ENCODE data around the gene RGS6.

RGS6 gene

DNA sequence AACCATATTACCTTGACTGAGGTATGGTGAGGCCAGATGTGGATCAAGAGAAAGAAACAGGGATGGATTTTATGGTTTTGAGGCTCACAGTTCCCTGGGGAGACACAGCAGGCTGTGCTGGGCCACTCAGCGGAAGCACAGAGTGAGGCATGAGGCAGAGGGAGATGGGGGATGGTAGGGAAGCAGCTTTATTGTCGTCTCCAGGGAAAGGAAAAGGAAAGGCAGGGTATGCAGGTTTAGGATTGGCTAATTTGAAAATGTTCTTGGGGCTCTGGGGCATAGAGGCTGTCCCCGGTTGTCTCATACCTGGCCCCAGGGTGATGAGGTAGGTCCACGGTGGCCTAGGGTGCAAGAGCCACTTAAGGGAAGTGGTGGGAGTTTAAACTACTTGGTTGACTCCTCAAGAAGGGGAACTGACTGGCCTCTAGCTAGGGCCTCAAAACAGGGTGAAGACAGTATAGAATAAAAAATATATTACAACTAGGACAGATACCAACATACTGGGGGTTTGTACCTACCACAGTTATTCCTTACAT, 322.8 kb downstream of the RGS6 start:
- no peak for DNase-seq

DNA sequence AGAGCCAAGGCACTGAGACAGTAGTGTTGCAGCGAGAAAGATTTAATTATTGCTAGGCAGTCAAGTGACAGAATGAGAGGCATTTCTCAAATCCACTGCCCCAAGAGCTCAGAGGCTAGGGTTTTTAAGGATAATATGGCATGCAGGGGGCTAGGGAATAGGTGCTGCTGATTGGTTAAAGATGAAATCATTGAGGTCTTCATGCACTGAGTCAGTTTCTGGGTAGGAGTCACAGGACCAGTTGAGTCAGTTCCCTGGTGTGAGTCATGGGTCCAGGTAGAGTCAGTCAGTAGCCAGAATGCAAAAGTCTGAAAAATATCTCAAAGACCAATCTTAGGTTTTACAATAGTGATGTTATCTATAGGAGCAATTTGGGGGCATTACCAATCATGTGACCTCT, 323.8 kb downstream of the RGS6 start:
- DNase-seq: no peak

GRCh38 chr14:72261068-72261467, 328.8 kb downstream of the RGS6 start:
- DNase-seq: no peak

- DNase-seq: no peak
These were observed 330.5 kb downstream of the RGS6 start for GRCh38 chr14:72262771-72263170.

GRCh38 chr14:72264716-72265115, 332.5 kb downstream of the RGS6 start:
- DNase-seq: no peak

- no peak for DNase-seq
These were observed 338.0 kb downstream of the RGS6 start for GRCh38 chr14:72270147-72270727.

- DNase-seq: no peak
These were observed 338.5 kb downstream of the RGS6 start for GRCh38 chr14:72270749-72271148.

- no peak for DNase-seq
These were observed 343.0 kb downstream of the RGS6 start for GRCh38 chr14:72275242-72275641.

DNA sequence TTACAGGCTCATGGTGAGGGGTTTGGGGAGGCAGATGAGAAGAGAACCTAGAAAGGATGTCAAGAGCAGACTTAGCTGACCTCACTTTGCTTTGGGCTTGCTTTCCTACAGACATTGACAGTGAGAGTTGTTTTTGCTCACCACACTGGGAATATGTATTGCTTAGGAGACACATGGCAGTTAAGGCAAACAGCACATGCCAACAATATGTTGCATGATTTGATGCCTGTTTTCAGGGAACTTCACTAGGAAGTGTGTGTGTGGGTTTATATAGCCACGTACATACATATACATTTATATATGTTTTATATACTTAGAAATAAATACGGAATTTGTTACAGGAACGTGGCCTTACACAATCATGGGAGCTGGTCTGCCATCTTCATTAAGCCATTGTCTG, 346.1 kb downstream of the RGS6 start:
- DNase-seq: no peak

GRCh38 chr14:72284176-72284575, 351.9 kb downstream of the RGS6 start:
- DNase-seq: no peak

DNA sequence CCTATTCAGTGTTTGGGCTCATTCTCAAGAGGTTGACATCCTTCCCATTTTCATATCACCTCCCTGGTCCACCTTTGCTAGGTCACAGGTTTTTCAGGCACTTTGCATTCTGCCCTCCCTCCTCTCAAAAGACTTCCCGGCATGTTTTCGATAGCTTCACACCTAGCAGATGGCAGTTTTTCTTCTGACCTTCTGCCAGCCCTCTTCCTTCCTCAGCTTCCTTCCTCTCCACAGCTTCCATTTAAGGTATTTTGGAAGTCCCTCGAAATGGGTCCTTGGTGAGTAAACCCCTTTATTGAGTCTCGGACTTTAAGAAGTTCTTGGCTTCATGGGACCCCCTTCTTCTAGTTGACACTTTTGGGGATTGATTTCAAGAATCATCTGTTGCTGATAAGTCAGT, 358.0 kb downstream of the RGS6 start:
- no peak for DNase-seq

DNA sequence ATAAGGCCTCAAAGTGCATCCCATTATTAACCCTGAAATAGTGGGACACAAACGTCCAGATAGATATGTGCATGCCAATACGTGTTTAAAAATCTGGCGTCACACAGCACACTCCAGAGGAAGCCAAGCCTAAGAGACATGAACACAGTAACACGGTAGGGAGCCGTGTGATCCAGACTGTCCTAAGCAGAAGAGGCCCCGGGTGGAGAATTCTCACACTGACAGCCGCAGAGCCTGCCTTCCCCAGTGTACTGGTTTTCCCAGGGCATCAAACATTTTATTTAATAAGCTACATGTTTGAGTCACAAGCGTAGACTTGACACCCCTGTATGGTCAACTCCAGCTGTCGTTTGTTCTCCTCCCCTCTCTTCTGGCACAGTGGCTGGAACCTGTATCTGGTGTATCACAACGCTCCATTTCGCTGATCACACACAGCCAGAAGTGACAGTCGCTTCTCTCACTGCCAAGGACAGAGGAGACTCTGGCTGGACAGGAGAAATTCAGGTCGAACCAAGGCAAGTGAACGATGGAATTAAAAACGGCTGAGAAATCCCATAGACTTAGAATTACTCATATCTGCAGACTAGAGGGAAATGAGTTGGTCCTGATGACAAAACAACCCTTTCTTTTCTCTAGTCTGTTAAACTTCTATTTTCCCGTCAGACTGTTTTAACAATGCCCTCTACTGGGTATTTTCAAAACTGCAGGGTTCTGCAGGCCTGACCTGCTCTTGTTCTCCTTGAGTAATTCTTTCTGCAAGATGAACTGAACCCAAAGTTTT, 359.9 kb downstream of the RGS6 start:
- DNase-seq: no peak

- DNase-seq: no peak
These were observed 360.4 kb downstream of the RGS6 start for GRCh38 chr14:72292689-72293024.

DNA sequence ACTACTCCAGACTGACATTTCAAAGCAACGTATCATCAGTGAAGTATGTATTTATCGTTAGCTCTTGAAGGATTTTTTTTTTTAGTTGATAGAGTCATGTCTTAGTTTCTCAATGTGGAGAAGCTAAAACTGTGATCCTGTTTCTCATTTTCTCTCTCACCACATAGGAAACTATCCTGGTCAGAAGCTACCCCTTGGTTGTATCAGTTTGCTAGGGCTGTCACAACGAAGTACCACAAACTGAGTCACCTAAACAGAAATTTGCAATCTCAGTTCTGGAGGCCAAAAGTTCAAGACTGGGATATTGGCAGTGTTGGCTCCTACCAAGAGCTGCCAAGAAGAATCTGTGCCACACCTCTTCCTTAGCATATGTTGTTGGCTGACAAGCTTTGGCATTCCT, 369.1 kb downstream of the RGS6 start:
- DNase-seq: no peak

- DNase-seq: no peak
These were observed 371.7 kb downstream of the RGS6 start for GRCh38 chr14:72303930-72304329.

GRCh38 chr14:72305561-72305960, 373.3 kb downstream of the RGS6 start:
- no peak for DNase-seq

DNA sequence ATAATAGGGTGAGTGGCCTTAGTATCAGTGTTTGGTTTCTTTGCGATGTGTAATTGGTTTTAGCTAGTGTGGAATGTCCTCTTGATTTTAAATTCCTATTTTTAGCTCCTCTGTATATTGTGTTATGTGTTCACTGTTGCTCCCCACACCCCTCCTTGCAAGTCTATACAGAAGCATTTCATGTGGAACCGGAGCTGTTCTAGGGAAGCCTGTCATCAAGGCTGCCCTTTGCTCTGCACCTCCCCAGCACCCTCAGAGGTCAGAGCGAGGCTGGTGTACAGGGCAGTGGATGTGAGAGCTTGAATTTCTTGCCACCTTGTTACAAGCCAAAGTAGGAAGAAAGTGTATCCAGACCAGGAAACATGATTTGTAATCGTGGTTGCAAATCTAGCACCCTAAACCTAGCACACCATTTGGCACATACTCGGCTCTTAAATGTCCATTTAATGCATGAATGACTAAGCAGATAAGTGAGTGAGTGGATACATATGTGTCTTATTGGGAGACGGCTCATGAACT, 376.8 kb downstream of the RGS6 start:
- DNase-seq: no peak

- no peak for DNase-seq
These were observed 378.9 kb downstream of the RGS6 start for GRCh38 chr14:72311116-72311515.

DNA sequence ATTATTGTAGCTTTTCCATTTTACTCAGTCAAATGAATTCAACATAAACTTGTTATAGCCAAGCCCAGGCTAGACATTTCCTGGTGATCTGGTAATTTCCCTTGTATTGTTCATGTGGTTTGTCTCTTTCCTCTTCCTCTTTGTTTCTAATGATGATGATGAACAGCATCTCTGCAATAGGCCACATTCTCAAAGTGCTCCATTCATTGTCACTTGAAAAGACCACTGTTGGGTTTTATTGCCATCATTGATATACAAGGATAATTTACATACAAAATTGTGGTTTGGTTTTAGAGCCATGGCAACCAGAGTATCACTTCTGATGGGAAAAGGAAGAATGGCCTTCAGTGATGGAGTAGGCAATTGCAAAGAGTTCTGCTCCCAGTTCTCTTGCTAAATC, 379.3 kb downstream of the RGS6 start:
- DNase-seq: no peak

- no peak for DNase-seq
These were observed 382.7 kb downstream of the RGS6 start for GRCh38 chr14:72314808-72315435.

- no peak for DNase-seq
These were observed 383.5 kb downstream of the RGS6 start for GRCh38 chr14:72315714-72316113.

DNA sequence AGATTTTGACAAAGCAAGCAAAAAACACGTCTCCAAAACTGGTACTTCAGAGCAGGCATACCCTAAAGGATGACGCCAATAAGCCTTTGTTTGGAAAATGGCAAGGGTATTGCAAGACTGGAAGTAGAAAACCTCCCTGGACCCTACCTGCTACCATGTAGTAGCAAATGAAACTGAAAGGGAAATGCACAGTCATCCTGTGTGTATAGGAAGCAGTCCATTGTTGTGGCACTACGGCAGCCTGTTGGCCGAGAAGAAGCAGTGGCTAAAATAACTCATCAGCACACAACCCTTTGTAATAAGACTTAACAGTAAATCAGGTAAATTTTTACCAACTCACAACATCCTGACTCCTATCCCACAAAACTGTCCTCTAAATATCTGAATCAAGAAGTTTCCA, 386.4 kb downstream of the RGS6 start:
- no peak for DNase-seq

DNA sequence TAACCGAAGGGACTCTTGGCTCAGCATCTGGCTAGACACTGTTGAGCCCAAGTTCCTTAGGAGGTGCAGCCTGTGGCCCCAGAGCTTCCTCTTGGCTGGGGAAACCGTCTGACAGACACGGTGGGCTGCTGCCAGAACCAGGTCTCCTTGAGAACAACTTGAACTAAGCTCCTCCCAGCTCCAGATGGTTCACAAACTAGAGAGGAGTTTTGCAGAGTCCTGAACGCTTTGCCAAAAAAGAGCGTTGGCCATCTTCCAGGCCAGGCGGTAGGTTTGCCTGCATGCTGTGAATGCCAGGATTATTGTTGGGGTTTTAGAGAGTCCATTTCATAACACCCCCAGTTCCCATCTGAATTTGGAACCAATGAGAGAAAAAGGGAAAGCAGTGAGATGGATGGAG, 399.8 kb downstream of the RGS6 start:
- no peak for DNase-seq

GRCh38 chr14:72332871-72333270, 400.6 kb downstream of the RGS6 start:
- DNase-seq: no peak

Data from activated T-cell treated with anti-CD3 and anti-CD28 coated beads for 4 hours (primary cell).